GM12874 (cell line): ENCODE results near the gene AP3S2.
A peak's percentile ranks its signal among the peaks of the same experiment; 100 is the strongest.

Experiments used
- TF ChIP-seq, protein P1 (sequence below): IDR thresholded peaks from 2 replicates; pipeline ENCODE4 v1.5.1; 2011; ENCODE audit warnings: low read depth, mild to moderate bottlenecking, control low read depth, low read length, moderate library complexity; ENCODE audit not compliant: insufficient read depth

Gene AP3S2

DNA sequence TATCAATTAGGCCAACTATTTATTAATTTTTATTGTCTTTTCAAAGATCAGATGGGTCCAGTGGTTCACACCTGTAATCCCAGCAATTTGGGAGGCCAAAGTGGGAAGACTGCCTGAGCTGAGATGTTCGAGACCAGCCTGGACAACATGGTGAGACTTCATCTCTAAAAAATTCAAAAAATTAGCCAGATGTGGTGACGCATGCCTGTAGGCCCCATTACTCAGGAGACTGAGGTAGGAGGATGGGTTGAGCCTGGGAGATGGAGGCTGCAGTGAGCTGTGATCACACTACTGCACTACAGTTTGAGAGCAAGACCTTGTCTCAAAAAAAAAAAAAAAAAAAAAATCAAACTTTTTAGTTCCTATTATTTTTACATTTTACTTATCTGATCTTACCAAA is 8.2 kb downstream of the AP3S2 start:
- TF ChIP-seq, protein P1, sequence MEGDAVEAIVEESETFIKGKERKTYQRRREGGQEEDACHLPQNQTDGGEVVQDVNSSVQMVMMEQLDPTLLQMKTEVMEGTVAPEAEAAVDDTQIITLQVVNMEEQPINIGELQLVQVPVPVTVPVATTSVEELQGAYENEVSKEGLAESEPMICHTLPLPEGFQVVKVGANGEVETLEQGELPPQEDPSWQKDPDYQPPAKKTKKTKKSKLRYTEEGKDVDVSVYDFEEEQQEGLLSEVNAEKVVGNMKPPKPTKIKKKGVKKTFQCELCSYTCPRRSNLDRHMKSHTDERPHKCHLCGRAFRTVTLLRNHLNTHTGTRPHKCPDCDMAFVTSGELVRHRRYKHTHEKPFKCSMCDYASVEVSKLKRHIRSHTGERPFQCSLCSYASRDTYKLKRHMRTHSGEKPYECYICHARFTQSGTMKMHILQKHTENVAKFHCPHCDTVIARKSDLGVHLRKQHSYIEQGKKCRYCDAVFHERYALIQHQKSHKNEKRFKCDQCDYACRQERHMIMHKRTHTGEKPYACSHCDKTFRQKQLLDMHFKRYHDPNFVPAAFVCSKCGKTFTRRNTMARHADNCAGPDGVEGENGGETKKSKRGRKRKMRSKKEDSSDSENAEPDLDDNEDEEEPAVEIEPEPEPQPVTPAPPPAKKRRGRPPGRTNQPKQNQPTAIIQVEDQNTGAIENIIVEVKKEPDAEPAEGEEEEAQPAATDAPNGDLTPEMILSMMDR: no peak

DNA sequence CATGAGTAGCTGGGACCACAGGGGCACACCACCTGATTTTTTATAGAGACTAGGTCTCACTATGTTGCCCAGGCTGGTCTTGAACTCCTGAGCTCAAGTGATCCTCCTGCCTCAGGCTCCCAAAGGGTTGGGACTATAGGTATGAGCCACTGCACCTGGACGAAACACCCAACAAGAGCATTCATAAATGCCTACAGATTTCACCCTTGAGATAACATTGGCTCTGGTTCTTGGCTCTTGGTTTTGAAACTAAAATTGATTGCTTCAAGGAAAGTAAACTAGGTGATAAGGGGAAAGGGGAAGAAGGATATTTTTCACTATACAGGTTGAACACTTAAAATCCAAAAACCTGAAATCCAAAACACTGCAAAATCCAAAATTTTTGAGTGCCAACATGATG is 10.3 kb downstream of the AP3S2 start:
- TF ChIP-seq, protein P1: no peak

DNA sequence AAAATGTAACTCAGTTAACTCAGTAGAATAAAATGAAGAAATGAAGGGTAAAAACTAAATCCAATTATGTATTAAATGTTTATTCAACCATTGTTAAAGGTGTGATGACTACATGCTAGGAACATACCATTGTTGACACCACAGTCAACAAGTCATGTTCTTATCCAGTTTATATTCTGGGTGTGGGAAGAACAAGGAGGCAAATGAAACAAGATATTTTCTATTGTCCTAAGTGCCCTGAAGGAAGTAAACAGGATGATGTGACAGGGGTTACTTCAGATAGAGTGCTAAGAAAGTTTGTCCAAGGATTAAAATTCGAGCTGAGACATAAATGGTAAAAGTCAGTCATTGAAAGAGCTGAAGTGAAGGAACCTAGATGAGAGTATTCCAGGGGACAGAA is 13.1 kb downstream of the AP3S2 start:
- TF ChIP-seq, protein P1: no peak

DNA sequence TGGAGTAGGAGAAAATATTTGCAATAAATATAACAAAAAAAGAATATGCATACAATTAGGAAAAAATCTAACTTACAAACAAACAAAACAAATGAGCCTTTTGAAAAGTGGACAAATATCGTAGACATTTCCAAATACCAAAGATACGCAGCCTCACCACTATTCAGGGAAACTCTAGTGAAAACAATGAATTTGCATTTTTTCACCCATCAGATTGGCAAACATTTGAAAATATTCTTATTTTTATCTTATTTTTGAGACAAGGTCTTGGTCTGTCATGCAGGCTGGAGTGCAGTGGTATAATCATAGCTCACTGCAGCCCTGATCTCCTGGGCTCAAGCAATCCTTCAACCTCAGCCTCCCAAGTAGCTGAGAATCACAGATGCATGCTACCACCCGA is 15.5 kb downstream of the AP3S2 start:
- TF ChIP-seq, protein P1: no peak

DNA sequence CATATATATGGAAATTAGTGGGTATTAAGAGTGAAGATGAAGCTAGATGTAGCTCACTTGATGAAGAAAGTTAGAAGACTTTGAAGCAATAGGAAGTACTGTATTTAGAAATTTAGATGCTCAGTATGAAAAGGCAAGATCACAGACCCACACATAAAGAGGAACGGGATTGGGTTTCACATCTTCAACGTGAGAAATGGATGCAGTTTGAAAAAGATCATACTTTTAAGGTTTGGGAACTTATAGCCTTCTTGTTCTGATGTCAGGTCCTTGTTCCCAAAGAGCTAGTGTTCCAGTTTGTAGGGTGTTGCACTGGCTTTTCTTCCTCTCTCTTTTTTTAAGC is 16.7 kb downstream of the AP3S2 start:
- TF ChIP-seq, protein P1: no peak

DNA sequence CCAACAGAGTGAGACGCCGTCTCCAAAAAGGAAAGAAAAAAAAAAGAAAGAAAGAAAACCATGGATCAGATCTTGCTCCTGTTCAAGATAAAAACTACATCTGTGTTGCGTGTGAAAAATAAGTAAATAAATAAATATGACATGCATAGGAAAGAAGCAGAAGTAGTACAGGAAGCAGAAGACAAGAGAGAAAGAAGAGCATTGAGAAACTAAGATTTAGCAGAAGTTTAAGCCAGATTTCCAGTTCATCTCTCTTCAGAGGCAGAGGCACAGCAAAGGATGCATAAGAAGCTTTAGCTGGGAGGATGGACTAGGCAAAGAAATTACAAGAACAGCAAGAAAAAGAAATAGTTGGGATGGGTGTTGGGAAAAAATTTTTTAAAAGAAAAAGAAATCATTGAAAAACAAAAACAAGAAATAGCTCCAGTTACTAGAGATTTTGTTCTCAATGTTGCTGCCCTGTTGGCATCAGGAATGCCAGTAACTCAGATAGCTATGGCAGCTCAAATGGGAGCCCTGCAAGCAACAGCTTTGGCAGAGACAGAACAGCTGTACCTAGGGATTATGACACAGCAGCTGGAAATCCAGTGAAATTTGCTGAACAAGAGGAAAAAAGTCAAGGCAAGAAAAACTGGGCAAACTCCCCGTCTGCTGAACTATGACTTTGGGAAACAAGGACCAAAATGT is 17.3 kb downstream of the AP3S2 start:
- TF ChIP-seq, protein P1: no peak

DNA sequence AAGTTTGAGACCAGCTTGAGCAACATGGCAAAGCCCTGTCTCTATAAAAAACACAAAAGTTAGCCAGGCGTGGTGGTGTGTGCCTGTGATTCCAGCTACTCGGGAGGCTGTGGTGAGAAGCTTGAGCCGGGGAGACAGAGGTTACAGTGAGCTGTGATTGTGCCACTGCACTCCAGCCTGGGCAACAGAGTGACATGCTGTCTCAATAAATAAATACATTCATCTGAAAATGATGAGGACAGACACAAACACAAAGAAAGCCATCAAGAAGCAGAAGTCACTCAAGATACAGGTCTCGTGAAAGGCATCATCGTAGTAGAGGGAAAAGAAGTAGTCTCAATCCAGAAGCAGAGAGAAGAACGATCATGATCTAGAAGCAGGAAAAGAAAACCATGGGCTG is 18.1 kb downstream of the AP3S2 start:
- TF ChIP-seq, protein P1: no peak

DNA sequence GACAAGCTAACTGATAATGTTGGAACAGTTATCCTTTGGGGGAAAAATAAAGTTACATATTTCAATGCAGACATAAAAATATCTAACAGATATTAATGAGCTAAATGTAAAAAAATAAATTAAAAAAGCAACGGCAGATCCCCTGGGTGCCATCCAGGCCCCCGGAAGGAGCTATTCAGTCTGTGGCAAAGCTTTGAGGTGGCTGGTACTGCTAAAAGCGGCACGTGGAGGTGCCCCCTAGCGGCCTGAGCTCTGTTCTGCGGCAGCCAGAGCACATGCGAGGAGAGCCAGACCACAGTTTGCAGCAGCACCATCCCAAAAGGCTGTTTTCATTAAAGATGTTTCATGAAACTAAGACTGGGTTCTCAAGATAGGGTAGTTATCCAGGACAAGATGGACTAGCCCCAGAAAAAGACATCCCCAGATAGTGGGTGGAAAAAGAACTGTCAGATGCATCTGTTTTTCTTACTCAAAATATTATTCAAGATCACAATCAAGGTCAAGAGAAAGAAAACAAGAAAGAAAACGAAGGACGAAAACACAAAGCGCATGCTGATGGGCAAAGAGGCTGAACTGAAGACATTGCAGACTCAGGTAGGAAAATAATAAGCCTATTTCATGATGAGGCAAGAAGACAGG is 18.7 kb downstream of the AP3S2 start:
- TF ChIP-seq, protein P1: peak; percentile 92
